ENCODE results near the gene MAP9.

Gene MAP9

GRCh38 chr4:155299103-155299502 is 77.7 kb downstream of the MAP9 start:
- TF ChIP-seq SPI1 (IDR thresholded peaks at IDR 0.05; ENCODE audit: borderline replicate concordance, low read depth) (no peak), POLR2AphosphoS5 (IDR thresholded peaks at IDR 0.05; ENCODE audit: low read depth) (no peak), GABPA (IDR thresholded peaks at IDR 0.05; ENCODE audit: low read depth) (no peak), REST (IDR thresholded peaks at IDR 0.05; ENCODE audit: insufficient replicate concordance, low read depth) (no peak)
- TF ChIP-seq, protein P1, sequence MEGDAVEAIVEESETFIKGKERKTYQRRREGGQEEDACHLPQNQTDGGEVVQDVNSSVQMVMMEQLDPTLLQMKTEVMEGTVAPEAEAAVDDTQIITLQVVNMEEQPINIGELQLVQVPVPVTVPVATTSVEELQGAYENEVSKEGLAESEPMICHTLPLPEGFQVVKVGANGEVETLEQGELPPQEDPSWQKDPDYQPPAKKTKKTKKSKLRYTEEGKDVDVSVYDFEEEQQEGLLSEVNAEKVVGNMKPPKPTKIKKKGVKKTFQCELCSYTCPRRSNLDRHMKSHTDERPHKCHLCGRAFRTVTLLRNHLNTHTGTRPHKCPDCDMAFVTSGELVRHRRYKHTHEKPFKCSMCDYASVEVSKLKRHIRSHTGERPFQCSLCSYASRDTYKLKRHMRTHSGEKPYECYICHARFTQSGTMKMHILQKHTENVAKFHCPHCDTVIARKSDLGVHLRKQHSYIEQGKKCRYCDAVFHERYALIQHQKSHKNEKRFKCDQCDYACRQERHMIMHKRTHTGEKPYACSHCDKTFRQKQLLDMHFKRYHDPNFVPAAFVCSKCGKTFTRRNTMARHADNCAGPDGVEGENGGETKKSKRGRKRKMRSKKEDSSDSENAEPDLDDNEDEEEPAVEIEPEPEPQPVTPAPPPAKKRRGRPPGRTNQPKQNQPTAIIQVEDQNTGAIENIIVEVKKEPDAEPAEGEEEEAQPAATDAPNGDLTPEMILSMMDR (IDR thresholded peaks at IDR 0.05; ENCODE audit: insufficient read depth, low read length), result no peak
- Histone ChIP-seq H3K27me3 (ENCODE audit: insufficient read depth, poor library complexity, severe bottlenecking) (no peaks in the 10 kb centered on the region), H3K4me3 (replicated peaks; ENCODE audit: insufficient read depth, low read length) (no peak overlapping the region), H3K27ac (replicated peaks) (no peak overlapping the region)
- no peak for DNase-seq (ENCODE audit: low read depth in 1 of 2, low spot score in 1 of 2)

Measured in HL-60 (cell line).